Epithelial cell of proximal tubule (primary cell): ENCODE data around the gene FAM107B. TPM values are rescaled to one million over a fixed set of nuclear protein-coding genes. Genes with fewer than 3 reads are reported as not detected.

Experiments used
- DNase-seq: peaks from one replicate; pipeline ENCODE4 v3.0.0-alpha.2; 2011; ENCODE audit warnings: low read depth
- H3K4me3 ChIP-seq: 2 replicates; pipeline ENCODE4 v1.5.1; 2011; ENCODE audit warnings: low read depth, mild to moderate bottlenecking, low read length
- CTCF ChIP-seq: conservative IDR thresholded peaks from 2 replicates; pipeline ENCODE4 v1.5.1; 2012; ENCODE audit warnings: low read depth, mild to moderate bottlenecking, low read length
- total RNA-seq: library from RNA; depleted of rRNA; stranded (reverse); fragments of >200 nt; gene quantifications from 2 replicates; pipeline ENCODE4 v1.2.3, GENCODE V29; 2015

FAM107B gene
- total RNA-seq, 1 donor from 2014 or later: 46.0 TPM

- no peak for TF ChIP-seq CTCF
- H3K4me3 ChIP-seq: no peak overlapping the region
- no peak for DNase-seq
Measured at GRCh38 chr10:14751014-14751896, 23.4 kb downstream of the FAM107B start.

- H3K4me3 ChIP-seq: no peak overlapping the region
- DNase-seq: no peak
- no peak for TF ChIP-seq CTCF
Measured at GRCh38 chr10:14749070-14749809, 25.5 kb downstream of the FAM107B start.

GRCh38 chr10:14748441-14748840 is 26.3 kb downstream of the FAM107B start:
- H3K4me3 ChIP-seq: no peak overlapping the region
- DNase-seq: no peak
- no peak for TF ChIP-seq CTCF

- H3K4me3 ChIP-seq: no peak overlapping the region
- no peak for DNase-seq
- no peak for TF ChIP-seq CTCF
Measured at GRCh38 chr10:14742815-14743214, 31.9 kb downstream of the FAM107B start.

- H3K4me3 ChIP-seq: no peak overlapping the region
Measured at GRCh38 chr10:14742382-14742781, 32.3 kb downstream of the FAM107B start.

GRCh38 chr10:14740684-14741247 is 33.9 kb downstream of the FAM107B start:
- no peak overlapping the region for H3K4me3 ChIP-seq
- no peak for TF ChIP-seq CTCF

More at GRCh38 chr10:14742382-14742781, 32.3 kb downstream of the FAM107B start:
- no peak for DNase-seq
- TF ChIP-seq CTCF: no peak

More at GRCh38 chr10:14740684-14741247, 33.9 kb downstream of the FAM107B start:
- DNase-seq: no peak
